GM19193 (cell line): Measurements from ENCODE around the gene GDA.

Source experiments
- POLR2A ChIP-seq: IDR thresholded peaks from 4 replicates; pipeline ENCODE4 v1.6.1; 2011; ENCODE audit not compliant: insufficient read depth, insufficient read length; ENCODE audit errors: extremely low read depth

Gene GDA

GRCh38 chr9:72169178-72169577, 19.9 kb downstream of the GDA start:
- no peak for TF ChIP-seq POLR2A

GRCh38 chr9:72173080-72173479, 23.8 kb downstream of the GDA start:
- no peak for TF ChIP-seq POLR2A

- TF ChIP-seq POLR2A = no peak
These were observed 36.3 kb downstream of the GDA start for GRCh38 chr9:72185561-72185960.

GRCh38 chr9:72187121-72187695, 38.0 kb downstream of the GDA start:
- TF ChIP-seq POLR2A = no peak

GRCh38 chr9:72188232-72188631, 39.0 kb downstream of the GDA start:
- no peak for TF ChIP-seq POLR2A

- TF ChIP-seq POLR2A = no peak
These were observed 44.2 kb downstream of the GDA start for GRCh38 chr9:72193478-72193881.

- TF ChIP-seq POLR2A = no peak
These were observed 50.0 kb downstream of the GDA start for GRCh38 chr9:72199238-72199637.

- no peak for TF ChIP-seq POLR2A
These were observed 51.2 kb downstream of the GDA start for GRCh38 chr9:72200452-72200851.

GRCh38 chr9:72202009-72202408, 52.8 kb downstream of the GDA start:
- no peak for TF ChIP-seq POLR2A

GRCh38 chr9:72203205-72203803, 54.1 kb downstream of the GDA start:
- no peak for TF ChIP-seq POLR2A

- TF ChIP-seq POLR2A = no peak
These were observed 54.8 kb downstream of the GDA start for GRCh38 chr9:72204062-72204461.

GRCh38 chr9:72205513-72205912, 56.3 kb downstream of the GDA start:
- no peak for TF ChIP-seq POLR2A

- TF ChIP-seq POLR2A = no peak
These were observed 58.0 kb downstream of the GDA start for GRCh38 chr9:72207278-72207677.

GRCh38 chr9:72210522-72210921, 61.3 kb downstream of the GDA start:
- TF ChIP-seq POLR2A = no peak

- no peak for TF ChIP-seq POLR2A
These were observed 61.8 kb downstream of the GDA start for GRCh38 chr9:72211047-72211446.

- TF ChIP-seq POLR2A = no peak
These were observed 64.7 kb downstream of the GDA start for GRCh38 chr9:72213906-72214305.
